Iris pigment epithelial cell (primary cell): ENCODE measurements around the gene HEATR5A.
"Not testable (repeated sequence)": the region's sequence is repeated elsewhere in the genome, so short reads cannot be mapped to it uniquely, and the experiment has no call there.

Experiments used
- DNase-seq: peaks from one replicate; pipeline ENCODE4 v3.0.0-alpha.2; 2011; ENCODE audit warnings: low read depth

The HEATR5A gene

GRCh38 chr14:31283153-31283552, 137.2 kb downstream of the HEATR5A start:
- no peak for DNase-seq

DNA sequence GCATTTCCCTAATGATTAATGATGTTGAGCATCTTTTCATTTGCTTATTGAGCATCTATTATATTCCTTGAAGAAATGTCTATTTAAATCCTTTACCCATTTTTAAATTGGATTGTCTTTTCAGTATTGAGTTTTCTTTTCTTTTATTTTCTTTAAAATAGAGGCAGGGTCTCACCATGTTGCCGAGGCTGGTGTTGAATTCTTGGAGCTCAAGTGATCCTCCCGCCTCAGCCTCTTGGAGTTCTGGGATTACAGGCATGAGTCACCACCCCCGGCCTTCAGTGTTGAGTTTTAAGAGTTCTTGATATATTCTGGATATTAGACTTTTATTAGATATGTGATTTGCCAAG, 139.5 kb downstream of the HEATR5A start:
- peak; percentile 15 for DNase-seq

DNA sequence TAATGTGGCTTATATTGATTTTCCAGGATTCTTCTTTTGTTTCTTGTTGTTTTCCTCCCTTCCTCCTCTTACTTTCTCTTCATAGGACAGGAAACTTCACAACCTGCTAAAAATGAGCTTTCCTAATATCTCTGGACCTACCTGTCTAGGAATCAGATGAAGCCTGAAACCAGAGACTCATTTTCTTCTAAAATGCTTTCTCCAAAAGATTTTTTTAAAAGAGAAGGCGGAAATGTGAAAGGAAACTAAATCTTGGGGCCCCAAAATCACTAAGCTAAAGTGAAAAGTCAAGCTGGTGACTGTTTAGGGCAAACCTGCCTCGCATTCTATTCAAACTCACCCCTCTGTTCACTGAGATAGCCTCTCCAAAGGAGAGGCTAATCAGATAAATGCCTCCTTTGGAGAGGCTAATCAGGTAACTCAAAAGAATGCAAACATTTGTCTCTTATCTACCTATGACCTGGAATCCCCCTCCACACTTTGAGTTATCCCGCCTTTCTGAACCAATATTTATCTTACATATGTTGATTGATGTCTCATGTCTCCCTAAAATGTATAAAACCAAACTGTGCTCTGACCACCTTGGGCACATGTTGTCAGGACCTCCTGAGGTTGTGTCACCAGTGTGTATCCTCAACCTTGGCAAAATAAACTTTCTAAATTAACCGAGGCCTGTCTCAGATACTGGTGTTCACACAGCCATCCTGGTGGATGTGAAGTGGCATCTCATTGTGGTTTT, 140.0 kb downstream of the HEATR5A start:
- no peak for DNase-seq

DNA sequence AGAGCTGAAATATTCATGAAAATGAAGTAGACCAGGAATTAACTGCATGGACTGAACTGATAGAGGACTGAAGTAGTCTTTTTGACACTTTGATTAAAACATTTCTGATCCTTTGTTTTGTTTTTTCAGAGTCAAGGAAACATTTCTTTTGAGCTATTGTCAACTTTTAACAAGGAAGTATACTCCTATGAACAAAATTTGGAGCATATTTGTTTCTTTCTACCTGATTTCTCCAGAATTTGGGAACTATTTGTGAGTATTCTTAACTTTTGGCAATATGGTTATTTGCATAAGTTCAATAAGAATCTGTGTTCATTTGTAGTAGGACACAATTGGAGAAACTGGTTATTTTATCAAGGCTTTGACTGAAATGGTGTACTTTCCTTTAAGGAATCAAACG, 141.5 kb downstream of the HEATR5A start:
- DNase-seq, result no peak

DNA sequence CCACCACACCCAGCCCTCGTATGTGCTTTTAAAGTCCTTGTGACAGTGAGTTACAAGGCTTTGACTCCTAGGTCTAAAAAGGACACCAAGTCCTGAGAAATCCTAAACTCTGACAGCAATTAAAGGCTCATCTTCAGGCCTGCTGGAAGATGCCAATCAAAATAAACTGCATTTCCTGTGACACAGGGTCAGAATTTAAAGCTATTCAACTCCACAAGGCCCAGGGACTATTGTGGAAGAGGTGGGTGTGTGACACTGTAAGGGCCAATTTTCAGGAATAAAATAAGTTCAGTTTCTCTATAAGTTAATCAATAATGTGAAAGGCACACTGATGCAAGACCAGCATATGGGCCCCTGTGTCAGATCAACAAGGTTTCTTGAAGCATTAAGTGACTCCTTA, 143.3 kb downstream of the HEATR5A start:
- no peak for DNase-seq

DNA sequence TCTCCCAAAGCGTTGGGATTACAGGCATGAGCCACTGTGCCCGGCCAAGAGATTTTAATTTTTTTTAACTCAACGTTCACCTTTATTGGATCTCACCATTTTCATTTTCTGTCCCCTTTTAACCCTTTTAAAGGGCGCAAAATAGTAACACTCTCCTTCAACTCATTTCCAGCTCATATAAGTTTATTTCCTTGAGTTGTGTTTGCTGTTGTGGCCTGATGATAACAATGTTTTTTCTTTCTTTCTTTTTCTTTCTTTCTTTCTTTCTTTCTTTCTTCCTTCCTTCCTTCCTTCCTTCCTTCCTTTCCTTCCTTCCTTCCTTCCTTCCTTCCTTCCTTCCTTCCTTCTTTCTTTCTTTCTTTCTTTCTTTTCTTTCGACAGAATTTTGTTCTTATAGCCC, 143.9 kb downstream of the HEATR5A start:
- not testable (repeated sequence) for DNase-seq

- DNase-seq, result no peak
Measured at GRCh38 chr14:31275731-31276130, 144.6 kb downstream of the HEATR5A start.

GRCh38 chr14:31271648-31272047, 148.7 kb downstream of the HEATR5A start:
- DNase-seq, result no peak

DNA sequence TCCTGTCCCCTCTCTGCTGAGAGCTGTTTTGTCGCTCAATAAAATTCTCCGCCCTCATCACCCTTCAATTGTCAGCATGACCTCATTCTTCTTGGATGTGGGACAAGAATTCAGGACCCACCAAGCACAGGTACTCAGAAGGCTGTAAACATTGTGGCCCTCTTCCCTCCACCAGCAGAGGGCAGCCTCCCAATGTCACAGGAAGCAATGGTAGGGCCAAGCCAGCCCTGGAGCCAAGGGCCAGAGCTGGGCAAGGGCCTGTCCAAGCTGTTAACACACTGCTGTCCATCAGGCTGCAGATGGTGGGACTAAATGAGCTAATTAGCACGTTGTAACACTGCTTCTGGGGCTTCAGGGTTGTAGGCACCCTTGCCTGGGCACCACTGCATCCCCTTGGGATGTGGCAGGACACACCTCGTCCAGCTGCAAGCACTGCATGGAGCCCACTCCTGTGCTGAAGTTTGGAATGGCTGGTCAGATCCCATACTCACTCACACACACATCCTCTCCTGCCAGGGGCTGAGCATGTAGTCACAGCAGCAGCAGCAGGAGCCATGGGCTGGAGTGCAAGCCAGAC, 150.1 kb downstream of the HEATR5A start:
- peak; percentile 24 for DNase-seq

DNA sequence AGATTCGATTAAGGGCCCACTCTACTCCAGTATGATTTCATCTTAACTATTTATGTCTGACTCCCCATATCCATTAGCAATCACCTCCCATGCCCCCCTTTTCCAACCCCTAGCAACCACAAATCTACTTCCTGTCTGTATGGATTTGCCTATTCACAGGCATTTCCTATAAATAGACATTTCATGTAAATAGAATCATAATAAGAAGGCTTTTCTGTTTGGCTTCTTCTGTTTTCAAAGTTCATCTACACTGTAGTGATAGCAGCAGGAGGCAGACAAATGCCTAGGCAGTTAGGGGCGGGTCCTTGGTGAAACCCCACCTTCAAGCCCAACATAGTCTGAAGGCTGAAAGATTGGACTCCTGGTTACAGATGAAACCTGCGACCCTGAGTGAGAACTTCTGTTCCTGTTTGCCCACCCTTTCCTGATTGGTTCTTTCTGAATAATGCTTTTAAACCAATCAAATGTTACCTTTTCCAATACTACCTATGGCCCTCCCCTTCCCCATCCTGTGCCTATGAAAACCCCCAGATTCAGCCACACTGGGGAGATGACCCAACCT, 150.6 kb downstream of the HEATR5A start:
- peak; percentile 44 for DNase-seq

- DNase-seq, result no peak
Measured at GRCh38 chr14:31268216-31268615, 152.1 kb downstream of the HEATR5A start.

GRCh38 chr14:31266437-31267331, 153.7 kb downstream of the HEATR5A start:
- DNase-seq, result no peak

DNA sequence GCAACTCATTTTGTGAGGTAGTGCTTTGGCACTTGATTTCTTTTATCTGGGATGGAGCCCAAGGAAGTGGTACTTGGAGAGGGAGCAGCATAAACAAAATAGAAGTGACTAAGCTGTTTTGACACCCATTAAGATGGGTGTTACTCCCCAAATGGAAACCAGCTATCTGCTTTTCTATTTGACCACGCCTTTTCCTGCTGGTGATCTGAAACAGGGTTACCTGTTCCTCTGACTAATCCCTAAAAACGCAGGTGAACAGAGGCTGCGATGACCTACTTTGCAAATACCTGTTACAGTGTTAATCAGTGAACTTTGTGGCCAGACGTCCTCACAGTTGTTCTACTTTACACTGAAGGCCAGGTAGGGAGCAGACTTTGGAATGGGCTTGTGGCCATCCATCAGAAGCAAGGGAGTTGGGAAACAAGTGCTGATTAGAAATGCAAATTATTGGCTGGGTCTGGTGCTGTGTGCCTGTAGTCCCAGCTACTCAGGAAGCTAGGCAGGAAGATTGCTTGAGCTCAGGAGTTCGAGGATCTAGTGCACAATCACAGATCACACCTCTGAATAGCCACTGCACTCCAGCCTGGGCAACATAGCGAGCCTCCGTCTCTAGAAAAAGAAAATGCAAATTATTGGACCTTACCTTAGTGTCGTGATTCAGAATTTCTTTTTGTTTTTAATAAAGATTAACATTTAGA, 154.5 kb downstream of the HEATR5A start:
- DNase-seq, result no peak

- DNase-seq, result peak; percentile 100
Measured at GRCh38 chr14:31263485-31264133, 156.7 kb downstream of the HEATR5A start.

- DNase-seq, result peak; percentile 66
Measured at GRCh38 chr14:31261859-31262731, 158.3 kb downstream of the HEATR5A start.

DNA sequence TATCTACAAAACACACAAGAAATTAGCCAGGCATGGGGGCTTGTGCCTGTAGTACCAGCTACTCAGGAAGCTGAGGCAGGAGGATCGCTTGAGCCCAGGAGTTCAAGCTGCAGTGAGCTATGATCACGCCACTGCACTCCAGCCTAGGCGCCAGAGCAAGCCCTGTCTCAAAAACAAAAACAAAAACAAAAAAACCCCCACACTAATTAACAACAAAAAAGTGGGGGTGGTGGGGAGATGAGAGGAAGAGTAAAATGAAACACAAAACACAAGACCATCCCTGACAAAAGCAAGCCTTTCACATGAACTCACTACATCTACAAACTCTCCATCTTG, 158.9 kb downstream of the HEATR5A start:
- DNase-seq, result no peak

- not testable (repeated sequence) for DNase-seq
Measured at GRCh38 chr14:31259040-31259435, 161.3 kb downstream of the HEATR5A start.

DNA sequence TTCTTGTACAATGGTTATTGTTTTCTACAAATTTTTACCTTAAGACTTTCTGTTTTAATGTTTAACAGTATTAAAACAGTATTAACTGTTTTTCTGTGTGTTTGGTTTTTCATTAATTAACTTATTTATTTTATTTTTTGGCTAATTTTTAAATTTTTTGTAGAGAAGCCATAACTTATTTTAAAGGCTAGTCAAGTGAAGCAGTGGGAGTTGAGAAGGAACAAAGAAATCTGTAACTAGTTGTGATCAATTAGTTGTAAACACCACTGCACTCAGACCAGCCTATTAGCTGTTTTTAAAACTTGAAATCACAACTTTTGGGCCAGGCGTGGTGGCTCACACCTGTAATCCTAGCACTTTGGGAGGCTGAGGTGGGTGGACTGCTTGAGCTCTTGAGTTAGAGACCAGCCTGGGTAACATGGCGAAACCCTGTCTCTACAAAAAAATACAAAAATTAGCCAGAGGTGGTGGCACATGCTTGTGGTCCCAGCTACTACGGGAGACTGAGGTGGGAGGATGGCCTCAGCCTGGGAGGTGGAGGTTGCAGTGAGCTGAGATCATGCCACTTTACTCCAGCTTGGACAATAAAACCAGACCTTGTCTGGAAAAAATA, 161.8 kb downstream of the HEATR5A start:
- no peak for DNase-seq

- DNase-seq, result not testable (repeated sequence)
Measured at GRCh38 chr14:31257554-31258426, 162.6 kb downstream of the HEATR5A start.
